ENCODE data around the gene HECTD2.

- TF ChIP-seq POLR2AphosphoS5 (IDR thresholded peaks at IDR 0.05; ENCODE audit: low read depth, low read length) (no peak), TAF1 (IDR thresholded peaks at IDR 0.05; ENCODE audit: borderline replicate concordance, low read depth, low read length) (no peak)
These were observed 129.8 kb downstream of the HECTD2 start for GRCh38 chr10:91539930-91540329.

Measured in GM12892 (cell line).